ENCODE data around the gene RAPGEF1. TPM values are rescaled to one million over a fixed set of nuclear protein-coding genes. Genes with fewer than 3 reads are reported as not detected.

RAPGEF1 gene
- total and polyA plus RNA-seq, 2 experiments from 2014 or later = 26.2 to 29.7 TPM

DNA sequence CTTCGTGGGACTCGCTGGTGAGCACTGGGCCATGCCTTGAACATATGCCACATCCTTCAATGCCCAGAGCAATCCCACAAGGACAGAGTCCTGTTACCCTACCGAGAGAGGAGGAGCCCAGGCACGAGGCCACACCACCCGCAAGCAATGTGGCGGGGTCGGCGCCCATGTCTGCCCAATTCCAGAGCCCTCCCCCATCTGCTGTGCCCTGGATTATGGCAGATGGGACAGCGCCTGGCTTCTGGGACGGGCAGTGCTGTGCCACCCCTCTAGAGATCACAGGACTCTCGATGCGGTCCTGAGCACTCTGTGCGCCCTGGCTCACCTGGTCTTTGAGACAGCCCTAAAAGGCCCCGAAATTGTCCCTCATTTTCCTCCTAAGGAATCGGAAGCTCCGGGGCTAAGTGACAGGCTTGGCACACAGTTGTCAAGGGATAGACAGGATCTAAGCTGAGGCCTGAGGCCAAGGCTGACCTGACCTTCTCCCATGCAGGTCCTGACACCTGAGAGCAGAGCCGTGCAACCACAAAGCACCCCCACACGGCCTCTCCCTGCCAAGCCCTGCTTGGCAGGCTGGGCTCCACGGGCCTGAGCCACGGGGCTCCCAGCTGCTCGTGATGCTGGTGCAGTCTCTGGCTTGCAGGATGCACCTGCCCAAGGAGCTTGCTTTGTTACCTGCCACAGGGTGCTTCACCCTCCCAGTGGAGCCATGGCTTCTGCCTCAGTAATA, 145.8 kb downstream of the RAPGEF1 start:
- no peak overlapping the region for H2AFZ ChIP-seq
- 95% methylated on average over 21 of the region's 21 CpGs for WGBS (ENCODE audit: low lambda C conversion rate, missing lambda C conversion rate)

DNA sequence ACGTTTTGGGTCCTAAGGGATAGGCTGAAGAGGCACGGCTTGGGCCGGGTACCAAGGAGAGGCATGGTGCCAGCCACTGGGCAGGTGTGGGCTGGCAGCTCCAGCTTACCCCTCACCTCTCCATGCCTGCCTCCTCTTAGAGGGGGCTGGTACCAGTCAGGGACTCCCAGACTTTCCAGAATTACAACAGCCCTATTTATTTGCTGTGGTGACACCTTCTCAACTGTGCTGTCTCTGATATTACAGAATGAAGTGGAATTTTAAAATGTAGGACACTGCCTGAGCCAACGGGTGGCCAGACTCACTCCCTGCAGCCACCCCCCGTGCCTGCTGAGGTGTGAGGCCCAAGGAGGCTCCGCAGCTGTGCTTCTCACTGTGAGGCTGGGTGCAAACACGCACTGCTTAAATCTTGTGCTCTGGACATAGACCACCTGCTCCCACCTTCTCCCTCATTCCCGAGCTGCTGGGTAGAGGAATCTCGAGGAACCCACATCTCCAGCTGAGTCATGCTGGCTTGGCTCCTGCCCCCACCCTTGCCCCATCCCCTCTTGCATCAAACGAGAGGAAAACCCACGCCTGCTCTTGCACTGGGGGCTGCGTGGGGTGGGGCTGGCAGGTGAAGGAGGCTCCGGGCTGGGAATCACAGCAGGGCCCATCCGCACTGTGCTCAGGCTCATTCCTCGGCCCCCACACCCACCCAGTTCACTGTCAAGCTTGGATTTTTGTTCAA, 146.6 kb downstream of the RAPGEF1 start:
- H3K4me1 ChIP-seq (ENCODE audit: insufficient read depth) = no peaks in the 10 kb centered on the region
- no peaks in the 10 kb centered on the region for H3K36me3 ChIP-seq (replicated peaks; ENCODE audit: insufficient read depth, low read depth)
- no peaks in the 10 kb centered on the region for H3K9me2 ChIP-seq (replicated peaks; ENCODE audit: insufficient read depth)
- no peak for DNase-seq (ENCODE audit: low spot score)
- 92% methylated on average over 15 of the region's 15 CpGs for WGBS (ENCODE audit: low lambda C conversion rate, missing lambda C conversion rate)
- H3K4me3 ChIP-seq = no peak overlapping the region
- H3K79me2 ChIP-seq = no peaks in the 10 kb centered on the region
- TF ChIP-seq EZH2phosphoT487 (IDR thresholded peaks at IDR 0.05; ENCODE audit: low read depth, severe bottlenecking, unreplicated experiment) (no peak), CTCF (IDR thresholded peaks at IDR 0.05; ENCODE audit: poor library complexity) (no peak), EZH2 (IDR thresholded peaks at IDR 0.05; ENCODE audit: borderline replicate concordance) (no peak)
- H3K9me3 ChIP-seq (ENCODE audit: low read depth) = no peaks in the 10 kb centered on the region
- H4K20me1 ChIP-seq (ENCODE audit: insufficient read depth, poor library complexity, severe bottlenecking) = no peaks in the 10 kb centered on the region
- no peak overlapping the region for H2AFZ ChIP-seq
- no peak overlapping the region for H3K4me2 ChIP-seq
- H3K27me3 ChIP-seq = no peaks in the 10 kb centered on the region
- H3K27ac ChIP-seq = no peak overlapping the region

More for the DNA sequence above, 145.8 kb downstream of the RAPGEF1 start:
- TF ChIP-seq EZH2 (IDR thresholded peaks at IDR 0.05; ENCODE audit: borderline replicate concordance) = no peak
- no peak for TF ChIP-seq CTCF (IDR thresholded peaks at IDR 0.05; ENCODE audit: poor library complexity)
- no peak for TF ChIP-seq EZH2phosphoT487 (IDR thresholded peaks at IDR 0.05; ENCODE audit: low read depth, severe bottlenecking, unreplicated experiment)
- Histone ChIP-seq H3K9me2 (replicated peaks; ENCODE audit: insufficient read depth) (no peaks in the 10 kb centered on the region), H3K79me2 (no peaks in the 10 kb centered on the region), H3K36me3 (replicated peaks; ENCODE audit: insufficient read depth, low read depth) (no peaks in the 10 kb centered on the region), H3K4me3 (no peak overlapping the region), H3K27me3 (no peaks in the 10 kb centered on the region), H4K20me1 (ENCODE audit: insufficient read depth, poor library complexity, severe bottlenecking) (no peaks in the 10 kb centered on the region), H3K4me1 (ENCODE audit: insufficient read depth) (no peaks in the 10 kb centered on the region), H3K4me2 (no peak overlapping the region), H3K27ac (no peak overlapping the region), H3K9me3 (ENCODE audit: low read depth) (no peaks in the 10 kb centered on the region)
- DNase-seq (ENCODE audit: low spot score) = no peak

- no peak overlapping the region for H3K4me3 ChIP-seq
- H3K36me3 ChIP-seq (replicated peaks; ENCODE audit: insufficient read depth, low read depth) = no peaks in the 10 kb centered on the region
These were observed 148.0 kb downstream of the RAPGEF1 start for GRCh38 chr9:131591845-131592208.

More at GRCh38 chr9:131591845-131592208, 148.0 kb downstream of the RAPGEF1 start:
- no peak overlapping the region for H3K4me2 ChIP-seq
- no peaks in the 10 kb centered on the region for H3K27me3 ChIP-seq
- TF ChIP-seq CTCF (IDR thresholded peaks at IDR 0.05; ENCODE audit: poor library complexity) = no peak
- TF ChIP-seq EZH2 (IDR thresholded peaks at IDR 0.05; ENCODE audit: borderline replicate concordance) = no peak
- TF ChIP-seq EZH2phosphoT487 (IDR thresholded peaks at IDR 0.05; ENCODE audit: low read depth, severe bottlenecking, unreplicated experiment) = no peak
- no peak overlapping the region for H2AFZ ChIP-seq
- no peaks in the 10 kb centered on the region for H4K20me1 ChIP-seq (ENCODE audit: insufficient read depth, poor library complexity, severe bottlenecking)
- H3K79me2 ChIP-seq = no peaks in the 10 kb centered on the region
- no peak overlapping the region for H3K27ac ChIP-seq
- no peak for DNase-seq (ENCODE audit: low spot score)
- no peaks in the 10 kb centered on the region for H3K9me3 ChIP-seq (ENCODE audit: low read depth)
- no peaks in the 10 kb centered on the region for H3K4me1 ChIP-seq (ENCODE audit: insufficient read depth)
- WGBS (ENCODE audit: low lambda C conversion rate, missing lambda C conversion rate) = 71% methylated on average over 6 of the region's 6 CpGs
- no peaks in the 10 kb centered on the region for H3K9me2 ChIP-seq (replicated peaks; ENCODE audit: insufficient read depth)

All from hepatocyte (in vitro differentiated cells).